HEK293 (cell line): Measurements from ENCODE around the gene GDAP1L1.

Experiments
- CTCF ChIA-PET: fragments of 350-600 bp; formaldehyde crosslinking; extraction: SDS; loops from one replicate; lab custom pipeline; 2021; ENCODE audit warnings: antibody characterized with exemption; lab: Yijun Ruan, JAX
- POLR2A ChIA-PET: fragments of 300-600 bp; formaldehyde crosslinking; extraction: SDS; loops from one replicate; lab custom pipeline; 2020; ENCODE audit warnings: antibody characterized with exemption, inconsistent platforms; lab: Yijun Ruan, JAX
- H3K27ac ChIP-seq: fragments of 200-500 bp; sonication (Bioruptor generic); 2 replicates; pipeline ENCODE4 v1.5.1; 2014; ENCODE audit warnings: low read depth, low read length, control low read depth, inconsistent platforms; ENCODE audit errors: extremely low read depth
- H3K36me3 ChIP-seq, 2 experiments: fragments of 200-500 bp in 1 of 2; sonication (Bioruptor generic) in 1 of 2; 1 replicate in 1 of 2; 2 replicates in 1 of 2; pipeline ENCODE4 v1.5.1; 2014 to 2017; ENCODE audit warnings: inconsistent platforms in 2 of 2, low read length in 2 of 2; ENCODE audit not compliant: control insufficient read depth in 2 of 2, insufficient read depth in 1 of 2
- H3K4me1 ChIP-seq: fragments of 200-500 bp; sonication (Bioruptor generic); 2 replicates; pipeline ENCODE4 v1.5.1; 2014; ENCODE audit warnings: mild to moderate bottlenecking, low read length, inconsistent platforms; ENCODE audit not compliant: control insufficient read depth, insufficient read depth
- H3K4me3 ChIP-seq: 2 replicates; pipeline ENCODE4 v1.5.1; 2011; ENCODE audit warnings: low read depth, mild to moderate bottlenecking, control low read depth, low read length, moderate library complexity
- H3K9me3 ChIP-seq: fragments of 200-500 bp; sonication (Bioruptor generic); 2 replicates; pipeline ENCODE4 v1.5.1; 2014; ENCODE audit warnings: low read depth, low read length, inconsistent platforms; ENCODE audit not compliant: control insufficient read depth, insufficient read depth
- SP2 ChIP-seq: fragments of 450-650 bp; formaldehyde crosslinking; IDR thresholded peaks from 2 replicates; pipeline ENCODE4 v1.5.1; 2016; ENCODE audit warnings: missing biosample characterization, missing genetic modification characterization
- ZBTB20 ChIP-seq: fragments of 450-650 bp; formaldehyde crosslinking; IDR thresholded peaks from 2 replicates; pipeline ENCODE4 v1.5.1; 2016; ENCODE audit warnings: missing biosample characterization, missing genetic modification characterization
- ZFP3 ChIP-seq: fragments of 450-650 bp; formaldehyde crosslinking; IDR thresholded peaks from 2 replicates; pipeline ENCODE4 v1.5.1; 2016; ENCODE audit warnings: low read depth, missing biosample characterization, missing genetic modification characterization
- ZNF138 ChIP-seq: fragments of 450-650 bp; formaldehyde crosslinking; IDR thresholded peaks from 2 replicates; pipeline ENCODE4 v1.5.1; 2016; ENCODE audit warnings: missing biosample characterization, missing genetic modification characterization, borderline replicate concordance
- ZNF155 ChIP-seq: fragments of 450-650 bp; formaldehyde crosslinking; IDR thresholded peaks from 2 replicates; pipeline ENCODE4 v1.5.1; 2016; ENCODE audit warnings: missing biosample characterization, missing genetic modification characterization

GDAP1L1 gene

GRCh38 chr20:44328428-44328827, 81.3 kb downstream of the GDAP1L1 start:
- Histone ChIP-seq H3K4me1 (no peaks in the 10 kb centered on the region), H3K36me3 (no peaks in the 10 kb centered on the region), H3K27ac (no peak overlapping the region), H3K4me3 (no peak overlapping the region), H3K9me3 (no peaks in the 10 kb centered on the region)
- no peak for TF ChIP-seq SP2 (tag by site-specific recombination)
- no peak for TF ChIP-seq ZFP3
- no peak for TF ChIP-seq ZBTB20 (tag by site-specific recombination)
- TF ChIP-seq ZNF138 (tag by site-specific recombination), result no peak
- TF ChIP-seq ZNF155 (tag by site-specific recombination), result no peak
- CTCF ChIA-PET, result interaction anchor here (1.3 kb wide), 1 partner anchor 17 kb away, joined by 8 read pairs; the partner anchor contains the start of gene FITM2
- POLR2A ChIA-PET, result no interaction called here
